Upper lobe of left lung (tissue), 6 donors: ENCODE data around the gene APOM. TPM values are rescaled to one million over a fixed set of nuclear protein-coding genes. Genes with fewer than 3 reads are reported as not detected.

Source experiments
- ATAC-seq, 2 donors: fragments of 200-7000 bp; cut with Tn5 transposase; one replicate each; pipeline ENCODE4 v1.9.1; 2022; ENCODE audit warnings: mild to moderate bottlenecking in 2 of 2, moderate library complexity in 2 of 2; ENCODE audit not compliant: low FRiP score in 2 of 2
- DNase-seq, 2 donors: peaks; one replicate each; pipeline ENCODE4 v3.0.0-alpha.2; 2019 to 2020
- H3K27ac ChIP-seq, 4 donors: fragments of 200-600 bp; sonication (generic); one replicate each; pipeline ENCODE4 v1.5.1; 2016 to 2019
- H3K27me3 ChIP-seq, 4 donors: fragments of 200-600 bp; sonication (generic); one replicate each; pipeline ENCODE4 v1.5.1; 2017 to 2019
- H3K36me3 ChIP-seq, 4 donors: fragments of 200-600 bp; sonication (generic); one replicate each; pipeline ENCODE4 v1.5.1; 2016 to 2019
- H3K4me1 ChIP-seq, 4 donors: fragments of 200-600 bp; sonication (generic); one replicate each; pipeline ENCODE4 v1.5.1; 2018 to 2019
- H3K4me3 ChIP-seq, 4 donors: fragments of 200-600 bp; sonication (generic); one replicate each; pipeline ENCODE4 v1.5.1; 2017 to 2019; ENCODE audit warnings: mild to moderate bottlenecking in 2 of 4, moderate library complexity in 1 of 4
- H3K9me3 ChIP-seq, 4 donors: fragments of 200-600 bp; sonication (generic); one replicate each; pipeline ENCODE4 v1.5.1; 2018 to 2019
- EP300 ChIP-seq, 4 donors: sonication (generic); formaldehyde crosslinking; IDR thresholded peaks; one replicate each; pipeline ENCODE4 v1.5.1; 2017; ENCODE audit warnings: antibody characterized with exemption in 4 of 4, control low read depth in 2 of 4
- POLR2A ChIP-seq, 4 donors: fragments of 450-650 bp; IDR thresholded peaks; one replicate each; pipeline ENCODE4 v1.5.1; 2016 to 2017; ENCODE audit warnings: antibody characterized with exemption in 4 of 4, mild to moderate bottlenecking in 2 of 4
- POLR2AphosphoS5 ChIP-seq, 2 donors: sonication (generic); formaldehyde crosslinking; IDR thresholded peaks; one replicate each; pipeline ENCODE4 v1.5.1; 2017; ENCODE audit warnings: antibody characterized with exemption in 2 of 2
- WGBS, 2 donors: methylation state at CpG; one replicate each; pipeline ENCODE4 v1.1.5; 2017 to 2018; 5-methylcytosine and 5-hydroxymethylcytosine counted together
- total RNA-seq, 6 donors: library from RNA; depleted of rRNA in 4 of 6; stranded (reverse); fragments of >200 nt in 4 of 6; gene quantifications; one replicate each; pipeline versions ENCODE4 v1.1.0 to v1.2.1, GENCODE V29; 2016 to 2021
- TF ChIP-seq, protein P1 (sequence below), 6 experiments: fragments of 450-650 bp in 4 of 6; fragments of 200-600 bp in 2 of 6; sonication (generic) in 2 of 6; IDR thresholded peaks; one replicate each; pipeline ENCODE4 v1.5.1; 2016 to 2019; ENCODE audit warnings: antibody characterized with exemption in 6 of 6
- donor health status: DM: no; HTN: no; CAD: no; lungs with moderate emphysema.
- donor health status: DM: no; HTN: yes; CAD: no; lungs with severe emphysema.

Gene APOM
- total RNA-seq, 6 donors from 2014 or later: 0.89 to 4.3 (median 2.1) TPM

DNA sequence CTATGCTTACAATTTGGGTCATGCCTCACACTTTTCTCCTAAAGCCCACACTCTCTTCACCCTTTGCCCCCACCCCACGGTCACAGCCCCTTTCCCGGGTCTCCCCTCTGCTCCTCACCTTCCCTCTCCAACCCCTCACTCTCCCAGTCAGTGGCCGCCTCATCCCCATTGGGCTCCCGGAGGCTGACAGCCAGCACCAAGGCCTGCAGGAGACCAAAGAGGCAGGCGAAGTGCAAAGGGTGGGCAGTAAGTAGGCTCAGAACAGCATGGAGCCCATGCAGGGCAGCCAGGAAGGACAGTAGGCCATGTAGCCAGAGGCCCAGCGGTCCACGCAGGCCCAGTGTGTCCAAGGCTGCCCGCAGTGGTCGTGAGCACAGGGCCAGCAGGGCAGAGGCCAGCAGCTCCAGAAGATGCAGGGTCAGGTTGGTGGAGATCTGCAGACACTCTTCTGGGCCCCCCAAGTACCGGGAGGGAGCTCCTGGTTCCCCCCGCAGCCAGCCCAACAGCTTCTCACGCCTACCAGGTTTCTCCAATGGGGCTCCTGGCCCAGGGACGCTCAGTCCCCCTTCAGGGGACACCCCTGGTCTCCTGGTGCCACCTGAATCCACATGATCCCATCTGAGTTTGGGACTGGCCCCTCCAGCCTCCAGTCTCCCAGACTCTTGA, 3.4 kb downstream of the APOM start:
- no peak for DNase-seq
- ATAC-seq: no peak
- peak overlapping the region; percentile 64 to 92 (median 64) for H3K4me3 ChIP-seq
- WGBS, 2 donors: 80 to 87% methylated on average over 8 to 13 of the region's 13 CpGs
- H3K36me3 ChIP-seq: peaks cover 0 to 46% (median 17%) of the 10 kb centered on the region in 4 donors
- peaks cover 41 to 64% (median 48%) of the 10 kb centered on the region in 4 donors for H3K4me1 ChIP-seq
- no peaks in the 10 kb centered on the region for H3K9me3 ChIP-seq
- TF ChIP-seq POLR2AphosphoS5 (IDR thresholded peaks at IDR 0.05) (no peak), POLR2A (IDR thresholded peaks at IDR 0.05) (no peak), EP300 (IDR thresholded peaks at IDR 0.05) (no peak)
- TF ChIP-seq, protein P1, sequence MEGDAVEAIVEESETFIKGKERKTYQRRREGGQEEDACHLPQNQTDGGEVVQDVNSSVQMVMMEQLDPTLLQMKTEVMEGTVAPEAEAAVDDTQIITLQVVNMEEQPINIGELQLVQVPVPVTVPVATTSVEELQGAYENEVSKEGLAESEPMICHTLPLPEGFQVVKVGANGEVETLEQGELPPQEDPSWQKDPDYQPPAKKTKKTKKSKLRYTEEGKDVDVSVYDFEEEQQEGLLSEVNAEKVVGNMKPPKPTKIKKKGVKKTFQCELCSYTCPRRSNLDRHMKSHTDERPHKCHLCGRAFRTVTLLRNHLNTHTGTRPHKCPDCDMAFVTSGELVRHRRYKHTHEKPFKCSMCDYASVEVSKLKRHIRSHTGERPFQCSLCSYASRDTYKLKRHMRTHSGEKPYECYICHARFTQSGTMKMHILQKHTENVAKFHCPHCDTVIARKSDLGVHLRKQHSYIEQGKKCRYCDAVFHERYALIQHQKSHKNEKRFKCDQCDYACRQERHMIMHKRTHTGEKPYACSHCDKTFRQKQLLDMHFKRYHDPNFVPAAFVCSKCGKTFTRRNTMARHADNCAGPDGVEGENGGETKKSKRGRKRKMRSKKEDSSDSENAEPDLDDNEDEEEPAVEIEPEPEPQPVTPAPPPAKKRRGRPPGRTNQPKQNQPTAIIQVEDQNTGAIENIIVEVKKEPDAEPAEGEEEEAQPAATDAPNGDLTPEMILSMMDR (IDR thresholded peaks at IDR 0.05): no peak
- H3K27ac ChIP-seq: peak overlapping the region; percentile 84 to 97 (median 90)
- no peaks in the 10 kb centered on the region for H3K27me3 ChIP-seq

DNA sequence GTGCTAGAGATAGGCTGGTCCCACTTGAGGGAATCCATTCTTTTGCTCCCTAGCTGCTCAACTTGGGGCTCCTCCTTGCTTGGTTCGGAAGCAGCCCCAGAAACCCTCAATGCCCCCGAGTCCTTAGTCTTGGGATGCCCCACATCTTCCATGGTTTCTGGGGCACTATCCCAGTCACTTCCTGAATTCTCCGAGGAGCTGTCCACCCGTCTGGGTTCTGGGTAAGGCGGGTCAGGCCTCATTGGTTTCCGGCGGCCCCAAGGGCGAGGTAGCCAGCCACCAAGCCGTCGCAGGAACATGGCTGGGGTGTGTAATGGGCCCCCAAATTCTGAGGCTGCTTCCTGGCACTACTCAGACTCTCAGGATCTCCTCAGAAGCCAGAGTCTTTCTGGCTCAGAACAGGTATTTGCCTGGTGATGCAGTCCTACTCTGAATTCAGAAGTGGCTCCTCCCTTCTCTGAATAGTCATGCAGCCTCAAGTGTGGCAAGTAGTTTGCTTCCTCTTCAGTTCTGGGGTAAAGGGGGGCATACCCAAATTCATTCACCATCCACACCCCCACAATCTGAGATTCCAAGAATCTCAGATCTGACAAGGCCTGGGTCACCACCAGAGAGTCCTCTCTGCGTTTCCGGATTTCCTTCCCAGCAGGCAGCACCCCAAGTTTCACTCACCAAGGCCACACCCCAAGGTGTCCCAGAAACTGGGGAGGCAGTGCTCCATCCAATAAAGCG, 4.1 kb downstream of the APOM start:
- Histone ChIP-seq H3K27ac (peak overlapping the region; percentile 84 to 97 (median 90)), H3K27me3 (no peaks in the 10 kb centered on the region), H3K9me3 (no peaks in the 10 kb centered on the region), H3K4me1 (peaks cover 46 to 68% (median 52%) of the 10 kb centered on the region in 4 donors), H3K36me3 (peaks cover 0 to 42% (median 17%) of the 10 kb centered on the region in 4 donors), H3K4me3 (peak overlapping the region; percentile 64 to 92 (median 64))
- WGBS, 2 donors: 22 to 28% methylated on average over 6 to 10 of the region's 13 CpGs
- peak; percentile 25 to 34 for ATAC-seq
- peak in 1 of 2 donors; percentile 45 for DNase-seq
- TF ChIP-seq POLR2A (IDR thresholded peaks at IDR 0.05): no peak

DNA sequence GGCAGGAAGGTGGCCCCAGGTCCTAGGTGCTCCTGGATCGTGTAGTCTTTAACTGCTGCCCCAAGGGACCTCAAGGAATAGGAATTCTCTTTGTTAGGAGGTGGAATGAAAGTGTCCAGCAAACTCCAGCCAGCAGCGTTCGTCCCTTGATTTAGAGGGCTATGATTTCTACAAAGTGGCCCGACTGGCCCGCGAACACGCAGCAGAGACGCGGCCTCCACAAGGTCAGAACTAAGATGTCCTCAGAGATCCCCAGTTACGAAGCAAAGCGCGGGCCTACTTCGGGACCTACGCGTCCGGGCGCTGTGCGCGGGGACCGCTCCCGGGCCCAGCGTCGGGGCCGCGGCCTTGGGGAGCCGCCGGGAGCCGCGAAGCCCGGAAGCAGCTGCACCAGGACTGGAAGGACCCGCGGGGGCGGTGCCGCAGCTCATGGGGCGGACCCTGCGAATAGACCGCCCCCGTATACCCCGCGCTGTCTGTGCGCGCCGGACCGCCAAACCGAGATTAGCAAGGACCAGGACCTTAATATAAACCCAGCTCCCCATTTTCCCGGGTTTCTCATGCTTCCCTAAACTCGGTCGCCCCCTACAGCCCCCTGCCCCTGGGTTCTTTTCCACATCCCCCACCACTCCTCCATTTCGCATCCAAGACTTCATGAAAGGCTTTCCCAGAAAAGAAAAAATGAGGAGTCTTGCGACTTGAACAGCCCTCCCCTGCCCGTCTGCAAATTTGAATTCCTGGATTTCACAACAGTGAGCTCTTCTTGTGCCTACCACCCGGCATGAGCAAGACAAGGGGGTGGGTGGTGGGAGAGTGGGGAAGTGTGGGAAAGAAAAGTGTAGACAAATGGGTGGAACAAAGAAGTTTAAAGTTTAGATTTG, 4.9 kb downstream of the APOM start, which contains the start of gene C6orf47:
TSS of gene C6orf47 (minus strand) at position 398 of the 881 bp plus-strand sequence. CDS start 831 bp downstream, outside the sequence.
- H3K4me3 ChIP-seq: peak within 1 kb of the TSS; percentile 64 to 92 (median 64)
- peaks cover 46 to 68% (median 52%) of the 10 kb centered on the region in 4 donors for H3K4me1 ChIP-seq
- peak within 1 kb of the TSS; percentile 84 to 97 (median 90) for H3K27ac ChIP-seq
- H3K9me3 ChIP-seq: no peaks in the 10 kb centered on the region
- DNase-seq (peak; percentile 93 to 97), ATAC-seq (peak; percentile 88 to 89)
- WGBS, 2 donors: 0 to 1% methylated on average over 36 to 42 of the region's 52 CpGs
- H3K27me3 ChIP-seq: no peaks in the 10 kb centered on the region
- no peak for TF ChIP-seq EP300 (IDR thresholded peaks at IDR 0.05)
- TF ChIP-seq, protein P1 (IDR thresholded peaks at IDR 0.05): peak in 1 of 6 experiments; percentile 14
- peak; percentile 43 to 95 (median 86) for TF ChIP-seq POLR2A (IDR thresholded peaks at IDR 0.05)
- peak; percentile 91 to 95 for TF ChIP-seq POLR2AphosphoS5 (IDR thresholded peaks at IDR 0.05)
- H3K36me3 ChIP-seq: peaks cover 0 to 37% (median 17%) of the 10 kb centered on the region in 4 donors

GRCh38 chr6:31661262-31662123, 5.8 kb downstream of the APOM start:
- ATAC-seq: no peak
- no peaks in the 10 kb centered on the region for H3K27me3 ChIP-seq
- WGBS, 2 donors: 82% methylated on average over 12 of the region's 12 CpGs
- H3K4me1 ChIP-seq: peaks cover 49 to 71% (median 53%) of the 10 kb centered on the region in 4 donors
- H3K27ac ChIP-seq: peak overlapping the region; percentile 84 to 97 (median 90)
- no peak for DNase-seq
- TF ChIP-seq POLR2A (IDR thresholded peaks at IDR 0.05): no peak
- peak overlapping the region in 2 of 4 donors; percentile 64 for H3K4me3 ChIP-seq
- no peaks in the 10 kb centered on the region for H3K9me3 ChIP-seq
- peaks cover 0 to 29% (median 17%) of the 10 kb centered on the region in 4 donors for H3K36me3 ChIP-seq
